T47D (cell line): Measurements from ENCODE around the gene ZBTB49.
A peak's percentile ranks its signal among the peaks of the same experiment; 100 is the strongest.
"Not testable (repeated sequence)": the region's sequence is repeated elsewhere in the genome, so short reads cannot be mapped to it uniquely, and the experiment has no call there.

Experiments used
- DNase-seq, 2 experiments: peaks; one replicate each; pipeline versions ENCODE4 v3.0.0 to v3.0.0-alpha.2; 2011 to 2012; ENCODE audit warnings: low read depth in 1 of 2, low spot score in 1 of 2
- JUND ChIP-seq: IDR thresholded peaks from 2 replicates; pipeline ENCODE4 v1.6.1; 2012; ENCODE audit warnings: low read depth
- in situ Hi-C: cut with HindIII; loops from 2 replicates; pipeline ENCODE4 v1.10.0; 2016; ENCODE audit warnings: low sequenced_read_pairs, low pct_unique_long_range_greater_than_20kb

The ZBTB49 gene

DNA sequence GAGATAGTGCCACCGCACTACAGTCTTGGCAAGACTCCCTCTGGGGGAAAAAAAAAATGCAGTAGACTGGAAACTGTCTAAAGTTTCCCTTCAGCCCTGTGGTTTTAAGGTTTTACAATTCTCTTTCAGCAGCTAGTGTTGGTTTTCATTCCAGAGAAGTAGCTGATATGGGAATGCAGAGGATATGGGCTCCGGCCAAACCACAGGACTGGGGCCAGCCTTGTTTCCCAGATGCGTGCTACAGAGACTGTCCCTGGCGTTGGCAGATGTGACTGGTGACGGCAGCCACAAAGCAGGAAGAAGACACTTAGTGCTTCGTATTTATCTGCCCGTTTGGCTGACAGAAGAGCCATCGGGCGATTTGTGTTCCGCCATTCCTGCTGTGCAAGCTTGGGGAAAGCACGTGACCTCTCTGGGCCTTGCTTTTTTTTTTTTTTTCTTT is 43.2 kb downstream of the ZBTB49 start:
- DNase-seq, result no peak
- in situ Hi-C loops, result no loop called here
- TF ChIP-seq JUND, result no peak

DNA sequence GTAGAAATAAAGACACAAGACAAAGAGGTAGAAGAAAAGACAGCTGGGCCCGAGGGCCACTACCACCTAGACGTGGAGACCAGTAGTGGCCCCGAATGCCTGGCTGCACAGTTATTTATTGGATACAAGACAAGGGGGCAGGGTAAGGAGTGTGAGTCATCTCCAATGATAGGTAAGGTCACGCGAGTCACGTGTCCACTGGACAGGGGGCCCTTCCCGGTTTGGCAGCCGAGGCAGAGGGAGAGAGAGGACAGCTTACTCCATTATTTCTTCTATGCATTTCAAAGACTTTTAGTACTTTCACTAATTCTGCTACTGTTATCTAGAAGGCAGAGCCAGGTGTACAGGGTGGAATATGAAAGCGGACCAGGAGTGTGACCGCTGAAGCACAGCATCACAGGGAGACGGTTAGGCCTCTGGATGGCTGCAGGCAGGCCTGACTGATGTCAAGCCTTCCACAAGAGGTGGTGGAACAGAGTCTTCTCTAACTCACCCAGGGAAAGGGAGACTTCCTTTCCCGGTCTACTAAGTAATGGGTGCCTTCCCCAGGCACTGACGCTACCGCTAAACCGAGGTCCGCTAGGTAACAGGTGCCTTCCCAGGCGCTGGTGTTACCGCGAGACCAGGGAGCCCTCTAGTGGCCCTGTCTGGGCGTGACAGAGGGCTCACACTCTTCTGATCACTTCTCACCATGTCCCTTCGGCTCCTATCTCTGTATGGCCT is 44.9 kb downstream of the ZBTB49 start:
- no peak for TF ChIP-seq JUND
- peak; percentile 40 to 79 for DNase-seq
- in situ Hi-C loops, result no loop called here

- in situ Hi-C loops, result no loop called here
- TF ChIP-seq JUND, result no peak
- DNase-seq, result peak in 1 of 2 experiments; percentile 6
These were observed 48.4 kb downstream of the ZBTB49 start for GRCh38 chr4:4338210-4339001.

DNA sequence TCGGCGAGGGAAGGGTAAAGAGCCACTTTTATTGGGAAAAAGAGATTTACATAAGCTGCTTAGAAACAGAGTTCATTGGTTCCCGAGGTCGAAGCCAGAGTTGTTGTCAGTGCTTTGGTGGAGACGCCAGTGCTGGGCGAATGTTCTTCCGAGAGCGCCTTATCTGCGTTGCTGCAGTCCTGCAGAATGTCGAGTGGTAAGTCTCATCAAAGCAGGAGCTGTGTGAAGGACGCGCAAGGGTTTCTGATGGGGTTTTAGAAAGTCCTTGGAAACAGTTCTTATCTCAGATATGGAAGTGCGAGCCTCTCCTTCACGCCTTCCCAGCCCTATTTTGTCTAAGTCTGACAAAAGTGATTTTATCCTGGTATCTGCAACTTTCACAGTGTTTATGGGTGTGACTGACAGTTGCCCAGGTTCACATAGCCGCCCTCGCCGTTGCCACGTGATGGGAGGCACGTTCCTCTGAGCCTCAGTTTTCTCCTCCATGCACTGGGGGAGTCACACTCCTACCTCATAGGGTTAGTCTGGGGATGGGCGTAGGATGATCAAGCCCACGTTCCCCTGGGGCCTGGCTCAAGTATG is 49.5 kb downstream of the ZBTB49 start:
- in situ Hi-C loops, result no loop called here
- no peak for DNase-seq
- TF ChIP-seq JUND, result no peak

DNA sequence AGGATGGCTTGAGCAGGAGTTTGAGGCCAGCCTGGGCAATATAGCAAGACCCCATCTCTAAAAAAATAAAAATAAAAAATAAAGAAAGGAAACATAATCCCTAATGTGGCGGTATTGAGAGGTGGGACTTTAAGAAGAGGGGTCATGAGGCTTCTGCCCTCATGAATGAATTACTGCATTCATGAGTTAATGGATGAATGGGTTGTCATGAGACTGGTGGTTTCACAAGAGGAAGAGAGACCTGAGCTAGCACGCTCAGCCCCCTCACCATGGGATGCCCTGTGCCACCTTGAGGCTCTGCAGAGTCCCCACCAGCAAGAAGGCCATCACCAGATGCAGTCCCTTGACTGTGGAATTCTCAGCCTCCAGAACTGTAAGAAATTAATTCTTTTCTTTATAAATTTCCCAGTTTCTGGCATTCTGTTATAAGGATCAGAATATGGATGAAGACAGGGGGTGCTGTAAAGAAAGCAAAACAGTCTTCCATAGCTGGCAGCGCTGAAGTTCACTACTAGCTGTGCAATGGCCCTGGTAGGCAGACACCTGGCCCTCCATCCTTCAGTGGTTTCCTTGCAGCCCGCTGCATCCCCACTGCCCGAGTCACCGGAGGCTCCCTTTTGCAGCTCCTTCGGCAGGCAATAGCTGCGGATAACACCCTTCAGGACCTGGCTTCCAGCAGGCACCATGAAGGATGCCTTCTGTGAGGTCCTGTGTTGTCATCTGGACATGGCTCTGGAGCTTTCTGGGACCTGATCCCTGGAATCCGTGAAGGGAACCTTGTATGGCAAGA is 52.0 kb downstream of the ZBTB49 start:
- in situ Hi-C loops, result no loop called here
- DNase-seq, result no peak
- no peak for TF ChIP-seq JUND

DNA sequence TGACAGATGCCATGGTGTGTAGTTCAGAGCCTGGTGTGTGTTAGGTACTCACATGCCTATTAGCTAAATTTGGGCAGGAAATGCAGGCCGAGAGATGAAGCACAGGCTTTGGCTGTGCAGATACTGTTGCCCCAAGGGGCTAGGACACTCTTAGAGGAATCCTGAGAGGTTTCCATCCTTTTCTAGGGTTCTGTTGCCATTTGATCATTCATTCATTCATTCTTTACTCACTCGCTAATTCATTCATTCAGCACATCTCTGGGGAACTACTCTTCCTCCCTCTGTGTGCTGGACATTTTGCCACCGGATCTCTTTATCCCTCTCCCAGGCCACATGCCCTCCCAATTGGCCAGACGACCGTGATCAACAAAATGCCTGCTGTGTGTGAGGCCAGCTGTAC is 53.0 kb downstream of the ZBTB49 start:
- DNase-seq, result no peak
- in situ Hi-C loops, result no loop called here
- TF ChIP-seq JUND, result no peak

- no peak for DNase-seq
- TF ChIP-seq JUND, result no peak
- in situ Hi-C loops, result no loop called here
These were observed 55.0 kb downstream of the ZBTB49 start for GRCh38 chr4:4344915-4345527.

GRCh38 chr4:4347585-4347984 is 57.5 kb downstream of the ZBTB49 start:
- in situ Hi-C loops, result no loop called here
- no peak for DNase-seq
- no peak for TF ChIP-seq JUND

- in situ Hi-C loops, DNase-seq: not testable (repeated sequence)
These were observed 58.5 kb downstream of the ZBTB49 start for GRCh38 chr4:4348585-4348984.

DNA sequence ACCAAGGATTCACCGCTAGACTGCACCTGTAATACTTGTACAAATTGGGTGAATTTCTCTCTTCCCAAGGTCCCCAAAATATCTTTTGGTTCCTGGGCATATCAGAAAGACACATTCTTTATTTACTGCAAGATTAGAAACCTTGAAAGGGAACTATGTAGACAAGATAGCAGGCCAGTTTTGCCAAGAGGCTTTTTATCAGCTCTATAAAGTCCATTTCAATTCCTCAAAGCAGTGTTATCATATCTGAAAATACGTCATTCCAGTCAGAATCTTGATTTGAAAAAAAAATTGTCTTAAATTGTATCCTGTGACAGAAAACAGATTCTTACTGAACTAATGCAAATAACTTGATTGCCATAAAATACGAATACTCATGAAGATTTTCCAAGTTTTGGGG is 59.8 kb downstream of the ZBTB49 start:
- no peak for TF ChIP-seq JUND
- in situ Hi-C loops, result no loop called here
- DNase-seq, result no peak

GRCh38 chr4:4350909-4351308 is 60.9 kb downstream of the ZBTB49 start:
- DNase-seq, result no peak
- in situ Hi-C loops, result no loop called here
- TF ChIP-seq JUND, result no peak

- in situ Hi-C loops, result no loop called here
- TF ChIP-seq JUND, result no peak
- DNase-seq, result no peak
These were observed 65.3 kb downstream of the ZBTB49 start for GRCh38 chr4:4355302-4355701.
